Activated naive CD4-positive, alpha-beta T cell treated with anti-CD3 and anti-CD28 coated beads, Interleukin-2, amount 10 ng/mL, durations not matched to agents 7 days and 5 days (primary cell): Measurements from ENCODE around the gene RAB6B.

Source experiments
- CTCF ChIA-PET: fragments of 350-600 bp; sonication (Branson Sonifier 250); formaldehyde crosslinking; loops from one replicate; lab custom pipeline; 2021; ENCODE audit warnings: antibody characterized with exemption; lab: Charles Lee
- DNase-seq: peaks from one replicate; pipeline ENCODE4 v3.0.0-alpha.2; 2020
- H3K27ac Mint-ChIP-seq: one replicate; pipeline ENCODE4 v1.8.0; 2021; ENCODE audit warnings: mild to moderate bottlenecking, moderate library complexity, mixed read lengths
- H3K27me3 Mint-ChIP-seq: one replicate; pipeline ENCODE4 v1.8.0; 2021; ENCODE audit warnings: mild to moderate bottlenecking, mixed read lengths
- H3K36me3 Mint-ChIP-seq: one replicate; pipeline ENCODE4 v1.8.0; 2021; ENCODE audit warnings: mixed read lengths
- H3K4me1 Mint-ChIP-seq: one replicate; pipeline ENCODE4 v1.8.0; 2021; ENCODE audit warnings: mixed read lengths
- H3K4me3 Mint-ChIP-seq: one replicate; pipeline ENCODE4 v1.8.0; 2021; ENCODE audit warnings: mild to moderate bottlenecking, moderate library complexity, mixed read lengths
- H3K9me3 Mint-ChIP-seq: one replicate; pipeline ENCODE4 v1.8.0; 2021; ENCODE audit warnings: mixed read lengths

Gene RAB6B

DNA sequence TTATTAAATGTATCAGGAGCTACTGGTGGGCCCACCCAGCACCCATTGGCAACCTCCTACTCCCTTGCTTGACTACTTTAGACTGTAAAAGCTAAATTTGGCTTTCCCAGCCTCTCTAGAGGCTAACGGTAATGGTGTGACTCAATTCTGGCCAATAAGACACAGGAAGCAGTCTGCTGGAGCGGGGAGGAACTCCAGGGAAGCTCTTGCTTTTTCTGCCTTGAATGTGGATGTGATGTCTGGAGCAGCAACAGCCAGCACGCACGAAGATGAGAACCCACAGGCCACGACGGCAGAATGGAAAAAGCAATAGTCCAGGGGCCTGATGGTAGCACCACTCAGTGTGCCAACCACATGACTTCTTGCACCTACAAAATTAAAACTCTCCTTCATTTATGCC lies 39.9 kb downstream of the RAB6B start:
- Mint-ChIP-seq H3K36me3 (no peaks in the 10 kb centered on the region), H3K4me3 (no peak overlapping the region), H3K27ac (no peak overlapping the region), H3K4me1 (peaks cover 6% of the 10 kb centered on the region), H3K9me3 (no peaks in the 10 kb centered on the region), H3K27me3 (no peaks in the 10 kb centered on the region)
- CTCF ChIA-PET, result interaction anchor here (0.6 to 1.0 kb wide), 2 partner anchors 73 to 137 kb away, joined by 3 read pairs; no protein-coding TSS in a partner anchor
- DNase-seq, result no peak

- no peaks in the 10 kb centered on the region for H3K9me3 Mint-ChIP-seq
- H3K27ac Mint-ChIP-seq, result no peak overlapping the region
- DNase-seq, result no peak
- CTCF ChIA-PET, result interaction anchor here (1.0 kb wide), 1 partner anchor 74 kb away, joined by 3 read pairs; no protein-coding TSS in a partner anchor
- no peak overlapping the region for H3K4me3 Mint-ChIP-seq
- peaks cover 6% of the 10 kb centered on the region for H3K4me1 Mint-ChIP-seq
- H3K36me3 Mint-ChIP-seq, result no peaks in the 10 kb centered on the region
- no peaks in the 10 kb centered on the region for H3K27me3 Mint-ChIP-seq
These were observed 40.7 kb downstream of the RAB6B start for GRCh38 chr3:133855002-133855370.

GRCh38 chr3:133854264-133855001 lies 41.2 kb downstream of the RAB6B start:
- no peak overlapping the region for H3K27ac Mint-ChIP-seq
- H3K4me3 Mint-ChIP-seq, result no peak overlapping the region
- peaks cover 2% of the 10 kb centered on the region for H3K27me3 Mint-ChIP-seq
- CTCF ChIA-PET, result no interaction called here
- H3K9me3 Mint-ChIP-seq, result no peaks in the 10 kb centered on the region
- peaks cover 6% of the 10 kb centered on the region for H3K4me1 Mint-ChIP-seq
- DNase-seq, result no peak
- H3K36me3 Mint-ChIP-seq, result no peaks in the 10 kb centered on the region

GRCh38 chr3:133853925-133854227 lies 41.8 kb downstream of the RAB6B start:
- Mint-ChIP-seq H3K36me3 (no peaks in the 10 kb centered on the region), H3K9me3 (no peaks in the 10 kb centered on the region), H3K4me1 (peaks cover 6% of the 10 kb centered on the region), H3K27me3 (peaks cover 6% of the 10 kb centered on the region), H3K4me3 (no peak overlapping the region), H3K27ac (no peak overlapping the region)
- CTCF ChIA-PET, result no interaction called here
- DNase-seq, result no peak

GRCh38 chr3:133853063-133853924 lies 42.4 kb downstream of the RAB6B start:
- no peak overlapping the region for H3K27ac Mint-ChIP-seq
- CTCF ChIA-PET, result no interaction called here
- DNase-seq, result no peak
- H3K9me3 Mint-ChIP-seq, result no peaks in the 10 kb centered on the region
- H3K27me3 Mint-ChIP-seq, result peaks cover 7% of the 10 kb centered on the region
- peaks cover 6% of the 10 kb centered on the region for H3K4me1 Mint-ChIP-seq
- no peak overlapping the region for H3K4me3 Mint-ChIP-seq
- H3K36me3 Mint-ChIP-seq, result no peaks in the 10 kb centered on the region

DNA sequence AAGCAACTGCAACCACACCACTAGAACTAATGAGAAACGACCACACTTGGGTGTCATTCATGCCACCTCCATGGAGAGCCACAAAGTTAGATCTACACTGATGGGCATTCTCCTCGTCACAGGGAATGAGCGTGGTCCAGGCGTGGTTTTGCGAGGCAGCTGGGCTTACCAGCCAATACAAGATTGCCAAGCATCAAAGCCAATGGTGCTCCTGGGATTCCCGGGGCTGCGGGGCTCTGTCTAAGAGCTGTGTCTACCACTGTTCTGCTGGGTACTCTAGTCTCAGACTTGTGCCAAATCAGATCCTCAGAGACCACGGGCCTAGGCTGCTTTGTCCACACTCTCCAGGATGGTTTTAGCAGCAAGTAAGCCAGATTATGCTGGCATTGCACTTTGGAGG lies 43.8 kb downstream of the RAB6B start:
- Mint-ChIP-seq H3K36me3 (no peaks in the 10 kb centered on the region), H3K27me3 (peaks cover 16% of the 10 kb centered on the region), H3K27ac (no peak overlapping the region), H3K9me3 (no peaks in the 10 kb centered on the region), H3K4me1 (no peaks in the 10 kb centered on the region), H3K4me3 (no peak overlapping the region)
- CTCF ChIA-PET, result no interaction called here
- DNase-seq, result no peak

DNA sequence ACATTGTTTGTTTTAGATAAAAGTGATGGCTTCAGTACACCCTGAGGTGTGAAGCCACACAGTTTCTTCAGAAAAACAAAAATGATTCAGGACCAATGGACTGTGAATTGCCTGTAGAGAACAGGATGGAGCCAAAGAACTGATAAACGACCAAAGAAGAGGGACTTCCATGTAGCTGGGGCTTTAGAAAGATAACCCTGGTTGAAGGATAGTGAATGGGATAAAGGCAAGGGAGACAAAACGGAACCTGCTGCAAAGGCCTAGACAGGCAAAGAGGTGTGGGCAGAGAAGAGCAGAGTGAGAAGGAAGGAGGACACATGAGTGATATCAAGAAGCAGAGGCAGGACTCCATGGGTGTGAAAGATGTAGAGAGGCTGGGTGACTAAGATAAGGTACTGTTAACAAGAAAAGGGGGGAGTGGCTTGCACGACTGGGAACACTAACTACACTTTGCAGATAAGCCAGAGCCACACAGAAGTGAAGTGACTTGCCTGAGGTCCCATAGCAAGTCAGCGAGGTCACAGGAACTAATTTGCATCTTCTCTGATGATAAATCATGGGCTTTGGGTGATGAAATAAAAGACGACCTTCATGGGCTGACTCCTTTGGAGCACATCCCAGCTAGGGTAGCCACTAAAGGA lies 44.3 kb downstream of the RAB6B start:
- H3K4me1 Mint-ChIP-seq, result no peaks in the 10 kb centered on the region
- H3K36me3 Mint-ChIP-seq, result no peaks in the 10 kb centered on the region
- CTCF ChIA-PET, result no interaction called here
- no peaks in the 10 kb centered on the region for H3K9me3 Mint-ChIP-seq
- H3K27ac Mint-ChIP-seq, result no peak overlapping the region
- no peak for DNase-seq
- H3K4me3 Mint-ChIP-seq, result no peak overlapping the region
- peaks cover 16% of the 10 kb centered on the region for H3K27me3 Mint-ChIP-seq

- Mint-ChIP-seq H3K4me1 (no peaks in the 10 kb centered on the region), H3K9me3 (no peaks in the 10 kb centered on the region), H3K27me3 (peaks cover 16% of the 10 kb centered on the region), H3K27ac (no peak overlapping the region), H3K4me3 (no peak overlapping the region), H3K36me3 (no peaks in the 10 kb centered on the region)
- no peak for DNase-seq
- CTCF ChIA-PET, result no interaction called here
These were observed 45.6 kb downstream of the RAB6B start for GRCh38 chr3:133850034-133850433.

GRCh38 chr3:133849346-133849745 lies 46.3 kb downstream of the RAB6B start:
- H3K27me3 Mint-ChIP-seq, result peaks cover 21% of the 10 kb centered on the region
- CTCF ChIA-PET, result no interaction called here

DNA sequence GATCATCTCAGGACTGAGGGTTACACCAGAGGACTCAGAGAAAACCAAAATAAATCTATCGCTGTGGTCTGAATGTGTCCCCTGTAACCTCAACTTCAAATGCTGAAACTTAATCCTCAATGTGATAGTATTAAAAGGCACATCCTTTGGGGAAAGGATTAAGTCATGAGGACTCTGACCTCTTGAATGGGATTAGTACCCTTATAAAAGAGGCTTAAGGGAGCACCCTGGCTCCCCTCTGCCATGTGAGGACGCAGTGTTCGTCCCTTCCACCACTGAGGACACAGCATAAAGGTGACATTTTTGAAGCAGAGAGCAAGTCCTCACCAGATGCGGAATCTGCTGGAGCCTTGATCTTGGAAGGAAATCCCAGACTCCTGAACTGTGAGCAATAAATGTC lies 50.6 kb downstream of the RAB6B start:
- Mint-ChIP-seq H3K27ac (no peak overlapping the region), H3K4me1 (no peaks in the 10 kb centered on the region), H3K9me3 (no peaks in the 10 kb centered on the region), H3K36me3 (no peaks in the 10 kb centered on the region), H3K4me3 (no peak overlapping the region), H3K27me3 (peaks cover 24% of the 10 kb centered on the region)
- DNase-seq, result no peak
- CTCF ChIA-PET, result no interaction called here

More at GRCh38 chr3:133849346-133849745, 46.3 kb downstream of the RAB6B start:
- H3K9me3 Mint-ChIP-seq, result no peaks in the 10 kb centered on the region
- no peaks in the 10 kb centered on the region for H3K4me1 Mint-ChIP-seq
- no peak for DNase-seq
- no peaks in the 10 kb centered on the region for H3K36me3 Mint-ChIP-seq
- H3K27ac Mint-ChIP-seq, result no peak overlapping the region
- H3K4me3 Mint-ChIP-seq, result no peak overlapping the region

- Mint-ChIP-seq H3K4me3 (no peak overlapping the region), H3K4me1 (no peaks in the 10 kb centered on the region), H3K9me3 (no peaks in the 10 kb centered on the region), H3K27me3 (peaks cover 18% of the 10 kb centered on the region), H3K36me3 (no peaks in the 10 kb centered on the region), H3K27ac (no peak overlapping the region)
- CTCF ChIA-PET, result interaction anchor here (0.9 kb wide), 1 partner anchor 369 kb away, joined by 3 read pairs; no protein-coding TSS in a partner anchor
- DNase-seq, result no peak
These were observed 52.0 kb downstream of the RAB6B start for GRCh38 chr3:133843634-133844033.

GRCh38 chr3:133842158-133842557 lies 53.5 kb downstream of the RAB6B start:
- Mint-ChIP-seq H3K27me3 (peaks cover 9% of the 10 kb centered on the region), H3K27ac (no peak overlapping the region), H3K4me1 (no peaks in the 10 kb centered on the region), H3K4me3 (no peak overlapping the region), H3K9me3 (no peaks in the 10 kb centered on the region), H3K36me3 (no peaks in the 10 kb centered on the region)
- CTCF ChIA-PET, result no interaction called here
- no peak for DNase-seq

DNA sequence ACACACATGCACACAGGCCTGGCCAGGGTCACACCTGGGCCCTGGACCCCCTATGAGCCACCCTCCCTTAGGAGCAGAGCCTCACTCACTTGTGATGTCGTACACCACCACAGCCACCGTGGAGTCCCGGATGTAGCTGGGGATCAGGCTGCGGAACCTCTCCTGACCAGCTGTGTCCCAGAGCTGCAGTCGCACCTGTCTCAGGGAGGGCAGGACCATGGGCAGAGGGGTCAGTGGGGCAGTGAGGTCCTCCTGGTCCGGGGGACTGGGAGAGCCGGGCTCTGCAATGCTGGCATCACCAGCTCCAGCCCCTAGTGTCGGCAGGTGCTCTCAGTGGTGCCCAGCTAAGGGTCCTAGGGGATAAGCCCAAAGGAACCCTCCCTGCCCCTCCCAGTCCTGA lies 54.5 kb downstream of the RAB6B start:
- H3K27ac Mint-ChIP-seq, result no peak overlapping the region
- H3K9me3 Mint-ChIP-seq, result no peaks in the 10 kb centered on the region
- no peak for DNase-seq
- CTCF ChIA-PET, result no interaction called here
- peaks cover 8% of the 10 kb centered on the region for H3K27me3 Mint-ChIP-seq
- no peaks in the 10 kb centered on the region for H3K36me3 Mint-ChIP-seq
- no peaks in the 10 kb centered on the region for H3K4me1 Mint-ChIP-seq
- H3K4me3 Mint-ChIP-seq, result no peak overlapping the region

- CTCF ChIA-PET, result no interaction called here
- Mint-ChIP-seq H3K4me1 (no peaks in the 10 kb centered on the region), H3K27me3 (peaks cover 8% of the 10 kb centered on the region), H3K4me3 (no peak overlapping the region), H3K36me3 (no peaks in the 10 kb centered on the region), H3K9me3 (no peaks in the 10 kb centered on the region), H3K27ac (no peak overlapping the region)
- DNase-seq, result no peak
These were observed 54.9 kb downstream of the RAB6B start for GRCh38 chr3:133840767-133841166.
